Measurements from ENCODE around the gene VEPH1. TPM values are rescaled to one million over a fixed set of nuclear protein-coding genes. Genes with fewer than 3 reads are reported as not detected.
"Not testable (repeated sequence)": the region's sequence is repeated elsewhere in the genome, so short reads cannot be mapped to it uniquely, and the experiment has no call there.

The VEPH1 gene
- total RNA-seq, 5 donors from 2014 or later (not counting 1 experiment from before 2014, with no cell fraction given) = 0.33 to 0.67 (median 0.35) TPM; not detected in 2

- H3K36me3 ChIP-seq (ENCODE audit: control insufficient read depth in 2 of 2, extremely low read depth in 1 of 2, insufficient read depth in 1 of 2, low read length in 1 of 2) = no peaks in the 10 kb centered on the region
- DNase-seq = no peak
- no peak overlapping the region for H3K27ac ChIP-seq (ENCODE audit: low read length)
- Mint-ChIP-seq H3K4me1 (peaks cover 0 to 2% (median 2%) of the 10 kb centered on the region in 3 donors), H3K27me3 (no peaks in the 10 kb centered on the region), H3K9me3 (peaks cover 0 to 4% (median 3%) of the 10 kb centered on the region in 3 donors), H3K36me3 (no peaks in the 10 kb centered on the region), H3K4me3 (no peak overlapping the region), H3K27ac (no peak overlapping the region)
- no CpG with 5 or more reads among the region's 2 CpGs for WGBS (ENCODE audit: insufficient coverage)
- no peaks in the 10 kb centered on the region for H3K4me1 ChIP-seq (ENCODE audit: control insufficient read depth in 1 of 2, extremely low read depth in 1 of 2, insufficient read depth in 2 of 2, low read length in 2 of 2)
- ChIA-PET CTCF (no interaction called here), POLR2A (no interaction called here)
- no peak for ATAC-seq (replicated peaks in 1 of 4)
- no peaks in the 10 kb centered on the region for H3K27me3 ChIP-seq (replicated peaks in 1 of 2; ENCODE audit: control insufficient read depth in 2 of 2, extremely low read depth in 1 of 2, insufficient read depth in 2 of 2, low read length in 1 of 2)
- no peaks in the 10 kb centered on the region for H3K9me3 ChIP-seq
- H3K4me3 ChIP-seq (ENCODE audit: control insufficient read depth in 1 of 2, extremely low read depth in 1 of 2, low read length in 1 of 2) = no peak overlapping the region
Observed at GRCh38 chr3:157329551-157329950, 173.7 kb downstream of the VEPH1 start.

GRCh38 chr3:157327837-157328236 lies 175.4 kb downstream of the VEPH1 start:
- H3K9me3 Mint-ChIP-seq = peaks cover 0 to 4% (median 3%) of the 10 kb centered on the region in 3 donors
- no peak overlapping the region for H3K27ac Mint-ChIP-seq
- DNase-seq = no peak
- peaks cover 0 to 2% (median 2%) of the 10 kb centered on the region in 3 donors for H3K4me1 Mint-ChIP-seq
- no peak overlapping the region for H3K27ac ChIP-seq (ENCODE audit: low read length)
- no peak overlapping the region for H3K4me3 Mint-ChIP-seq
- H3K4me1 ChIP-seq (ENCODE audit: control insufficient read depth in 1 of 2, extremely low read depth in 1 of 2, insufficient read depth in 2 of 2, low read length in 2 of 2) = no peaks in the 10 kb centered on the region
- H3K36me3 ChIP-seq (ENCODE audit: control insufficient read depth in 2 of 2, extremely low read depth in 1 of 2, insufficient read depth in 1 of 2, low read length in 1 of 2) = no peaks in the 10 kb centered on the region
- POLR2A ChIA-PET = no interaction called here
- ATAC-seq (replicated peaks in 1 of 4) = no peak
- H3K36me3 Mint-ChIP-seq = no peaks in the 10 kb centered on the region
- H3K27me3 Mint-ChIP-seq = no peaks in the 10 kb centered on the region
- no peak overlapping the region for H3K4me3 ChIP-seq (ENCODE audit: control insufficient read depth in 1 of 2, extremely low read depth in 1 of 2, low read length in 1 of 2)
- CTCF ChIA-PET = no interaction called here
- no peaks in the 10 kb centered on the region for H3K9me3 ChIP-seq
- WGBS (ENCODE audit: insufficient coverage) = 94% methylated on average over 2 of the region's 3 CpGs
- H3K27me3 ChIP-seq (replicated peaks in 1 of 2; ENCODE audit: control insufficient read depth in 2 of 2, extremely low read depth in 1 of 2, insufficient read depth in 2 of 2, low read length in 1 of 2) = no peaks in the 10 kb centered on the region

GRCh38 chr3:157327018-157327417 lies 176.2 kb downstream of the VEPH1 start:
- Mint-ChIP-seq H3K4me3 (no peak overlapping the region), H3K9me3 (peaks cover 0 to 4% (median 3%) of the 10 kb centered on the region in 3 donors), H3K27me3 (no peaks in the 10 kb centered on the region), H3K36me3 (no peaks in the 10 kb centered on the region), H3K27ac (no peak overlapping the region), H3K4me1 (peaks cover 0 to 2% (median 2%) of the 10 kb centered on the region in 3 donors)
- ATAC-seq (replicated peaks in 1 of 4) (no peak), DNase-seq (no peak)
- WGBS (ENCODE audit: insufficient coverage) = no CpG with 5 or more reads among the region's 1 CpG
- Histone ChIP-seq H3K4me3 (ENCODE audit: control insufficient read depth in 1 of 2, extremely low read depth in 1 of 2, low read length in 1 of 2) (no peak overlapping the region), H3K27me3 (replicated peaks in 1 of 2; ENCODE audit: control insufficient read depth in 2 of 2, extremely low read depth in 1 of 2, insufficient read depth in 2 of 2, low read length in 1 of 2) (no peaks in the 10 kb centered on the region), H3K27ac (ENCODE audit: low read length) (no peak overlapping the region), H3K36me3 (ENCODE audit: control insufficient read depth in 2 of 2, extremely low read depth in 1 of 2, insufficient read depth in 1 of 2, low read length in 1 of 2) (no peaks in the 10 kb centered on the region), H3K4me1 (ENCODE audit: control insufficient read depth in 1 of 2, extremely low read depth in 1 of 2, insufficient read depth in 2 of 2, low read length in 2 of 2) (no peaks in the 10 kb centered on the region), H3K9me3 (no peaks in the 10 kb centered on the region)
- CTCF ChIA-PET = no interaction called here
- POLR2A ChIA-PET = no interaction called here

GRCh38 chr3:157324869-157325268 lies 178.3 kb downstream of the VEPH1 start:
- H3K36me3 Mint-ChIP-seq; H3K27ac ChIP-seq (ENCODE audit: low read length); DNase-seq; ATAC-seq (replicated peaks in 1 of 4); H3K36me3 ChIP-seq (ENCODE audit: control insufficient read depth in 2 of 2, extremely low read depth in 1 of 2, insufficient read depth in 1 of 2, low read length in 1 of 2); H3K4me3 Mint-ChIP-seq; H3K4me3 ChIP-seq (ENCODE audit: control insufficient read depth in 1 of 2, extremely low read depth in 1 of 2, low read length in 1 of 2); H3K4me1 ChIP-seq (ENCODE audit: control insufficient read depth in 1 of 2, extremely low read depth in 1 of 2, insufficient read depth in 2 of 2, low read length in 2 of 2); H3K9me3 ChIP-seq; CTCF ChIA-PET; H3K27me3 ChIP-seq (replicated peaks in 1 of 2; ENCODE audit: control insufficient read depth in 2 of 2, extremely low read depth in 1 of 2, insufficient read depth in 2 of 2, low read length in 1 of 2); H3K4me1 Mint-ChIP-seq; H3K9me3 Mint-ChIP-seq; POLR2A ChIA-PET; H3K27ac Mint-ChIP-seq; H3K27me3 Mint-ChIP-seq: not testable (repeated sequence)
- no CpG with 5 or more reads among the region's 1 CpG for WGBS (ENCODE audit: insufficient coverage)

GRCh38 chr3:157323360-157323759 lies 179.9 kb downstream of the VEPH1 start:
- no CpG with 5 or more reads among the region's 2 CpGs for WGBS (ENCODE audit: insufficient coverage)
- DNase-seq (no peak), ATAC-seq (replicated peaks in 1 of 4) (no peak)
- peaks cover 0 to 4% (median 3%) of the 10 kb centered on the region in 3 donors for H3K9me3 Mint-ChIP-seq
- no peaks in the 10 kb centered on the region for H3K36me3 Mint-ChIP-seq
- ChIA-PET POLR2A (no interaction called here), CTCF (no interaction called here)
- no peak overlapping the region for H3K4me3 Mint-ChIP-seq
- Histone ChIP-seq H3K36me3 (ENCODE audit: control insufficient read depth in 2 of 2, extremely low read depth in 1 of 2, insufficient read depth in 1 of 2, low read length in 1 of 2) (no peaks in the 10 kb centered on the region), H3K27me3 (replicated peaks in 1 of 2; ENCODE audit: control insufficient read depth in 2 of 2, extremely low read depth in 1 of 2, insufficient read depth in 2 of 2, low read length in 1 of 2) (no peaks in the 10 kb centered on the region), H3K4me1 (ENCODE audit: control insufficient read depth in 1 of 2, extremely low read depth in 1 of 2, insufficient read depth in 2 of 2, low read length in 2 of 2) (no peaks in the 10 kb centered on the region), H3K4me3 (ENCODE audit: control insufficient read depth in 1 of 2, extremely low read depth in 1 of 2, low read length in 1 of 2) (no peak overlapping the region), H3K27ac (ENCODE audit: low read length) (no peak overlapping the region), H3K9me3 (no peaks in the 10 kb centered on the region)
- H3K4me1 Mint-ChIP-seq = no peaks in the 10 kb centered on the region
- no peak overlapping the region for H3K27ac Mint-ChIP-seq
- no peaks in the 10 kb centered on the region for H3K27me3 Mint-ChIP-seq

GRCh38 chr3:157319672-157320071 lies 183.5 kb downstream of the VEPH1 start:
- Histone ChIP-seq H3K27me3 (replicated peaks in 1 of 2; ENCODE audit: control insufficient read depth in 2 of 2, extremely low read depth in 1 of 2, insufficient read depth in 2 of 2, low read length in 1 of 2) (no peaks in the 10 kb centered on the region), H3K4me3 (ENCODE audit: control insufficient read depth in 1 of 2, extremely low read depth in 1 of 2, low read length in 1 of 2) (no peak overlapping the region), H3K4me1 (ENCODE audit: control insufficient read depth in 1 of 2, extremely low read depth in 1 of 2, insufficient read depth in 2 of 2, low read length in 2 of 2) (no peaks in the 10 kb centered on the region), H3K9me3 (no peaks in the 10 kb centered on the region), H3K36me3 (ENCODE audit: control insufficient read depth in 2 of 2, extremely low read depth in 1 of 2, insufficient read depth in 1 of 2, low read length in 1 of 2) (no peaks in the 10 kb centered on the region), H3K27ac (ENCODE audit: low read length) (no peak overlapping the region)
- ATAC-seq (replicated peaks in 1 of 4) = no peak
- Mint-ChIP-seq H3K4me3 (no peak overlapping the region), H3K27ac (no peak overlapping the region), H3K27me3 (peaks cover 0 to 2% of the 10 kb centered on the region in 2 donors), H3K36me3 (no peaks in the 10 kb centered on the region), H3K9me3 (no peaks in the 10 kb centered on the region), H3K4me1 (no peaks in the 10 kb centered on the region)
- ChIA-PET POLR2A (no interaction called here), CTCF (interaction anchor here in 1 of 2 donors (0.6 kb wide), 1 partner anchor 9 kb away, joined by 3 read pairs; no protein-coding TSS in a partner anchor)
- DNase-seq = no peak

- no peaks in the 10 kb centered on the region for H3K9me3 Mint-ChIP-seq
- H3K27me3 Mint-ChIP-seq = peaks cover 0 to 2% of the 10 kb centered on the region in 2 donors
- ATAC-seq (replicated peaks in 1 of 4) (no peak), DNase-seq (no peak)
- no peak overlapping the region for H3K27ac Mint-ChIP-seq
- peaks cover 0 to 2% of the 10 kb centered on the region in 2 experiments for H3K27me3 ChIP-seq (replicated peaks in 1 of 2; ENCODE audit: control insufficient read depth in 2 of 2, extremely low read depth in 1 of 2, insufficient read depth in 2 of 2, low read length in 1 of 2)
- no peaks in the 10 kb centered on the region for H3K9me3 ChIP-seq
- WGBS (ENCODE audit: insufficient coverage) = 100% methylated on average over 2 of the region's 5 CpGs
- no peaks in the 10 kb centered on the region for H3K36me3 Mint-ChIP-seq
- H3K36me3 ChIP-seq (ENCODE audit: control insufficient read depth in 2 of 2, extremely low read depth in 1 of 2, insufficient read depth in 1 of 2, low read length in 1 of 2) = no peaks in the 10 kb centered on the region
- H3K4me1 Mint-ChIP-seq = no peaks in the 10 kb centered on the region
- CTCF ChIA-PET = no interaction called here
- POLR2A ChIA-PET = no interaction called here
- H3K4me3 Mint-ChIP-seq = no peak overlapping the region
- no peaks in the 10 kb centered on the region for H3K4me1 ChIP-seq (ENCODE audit: control insufficient read depth in 1 of 2, extremely low read depth in 1 of 2, insufficient read depth in 2 of 2, low read length in 2 of 2)
- H3K27ac ChIP-seq (ENCODE audit: low read length) = no peak overlapping the region
- H3K4me3 ChIP-seq (ENCODE audit: control insufficient read depth in 1 of 2, extremely low read depth in 1 of 2, low read length in 1 of 2) = no peak overlapping the region
Observed at GRCh38 chr3:157318639-157319288, 184.5 kb downstream of the VEPH1 start.
